ENCODE data around the gene ACTN1.

Gene ACTN1

DNA sequence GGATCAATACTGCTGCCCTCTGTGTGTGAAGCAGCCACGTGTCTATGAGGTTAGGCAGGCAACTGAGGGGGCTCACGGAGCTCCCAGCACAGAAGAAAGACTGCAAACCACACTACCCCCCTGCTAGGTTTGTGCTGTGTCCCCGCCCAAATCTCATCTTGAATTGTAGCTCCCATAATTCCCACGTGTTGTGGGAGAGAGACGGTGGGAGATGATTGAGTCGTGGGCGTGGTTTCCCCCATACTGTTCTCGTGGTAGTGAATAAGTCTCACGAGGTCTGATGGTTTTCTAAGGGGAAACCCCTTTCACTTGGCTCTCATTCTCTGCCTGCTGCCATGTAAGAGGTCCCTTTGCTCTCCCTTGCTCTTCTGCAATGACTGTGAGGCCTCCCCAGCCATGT is 68.6 kb downstream of the ACTN1 start:
- TF ChIP-seq, protein P1, sequence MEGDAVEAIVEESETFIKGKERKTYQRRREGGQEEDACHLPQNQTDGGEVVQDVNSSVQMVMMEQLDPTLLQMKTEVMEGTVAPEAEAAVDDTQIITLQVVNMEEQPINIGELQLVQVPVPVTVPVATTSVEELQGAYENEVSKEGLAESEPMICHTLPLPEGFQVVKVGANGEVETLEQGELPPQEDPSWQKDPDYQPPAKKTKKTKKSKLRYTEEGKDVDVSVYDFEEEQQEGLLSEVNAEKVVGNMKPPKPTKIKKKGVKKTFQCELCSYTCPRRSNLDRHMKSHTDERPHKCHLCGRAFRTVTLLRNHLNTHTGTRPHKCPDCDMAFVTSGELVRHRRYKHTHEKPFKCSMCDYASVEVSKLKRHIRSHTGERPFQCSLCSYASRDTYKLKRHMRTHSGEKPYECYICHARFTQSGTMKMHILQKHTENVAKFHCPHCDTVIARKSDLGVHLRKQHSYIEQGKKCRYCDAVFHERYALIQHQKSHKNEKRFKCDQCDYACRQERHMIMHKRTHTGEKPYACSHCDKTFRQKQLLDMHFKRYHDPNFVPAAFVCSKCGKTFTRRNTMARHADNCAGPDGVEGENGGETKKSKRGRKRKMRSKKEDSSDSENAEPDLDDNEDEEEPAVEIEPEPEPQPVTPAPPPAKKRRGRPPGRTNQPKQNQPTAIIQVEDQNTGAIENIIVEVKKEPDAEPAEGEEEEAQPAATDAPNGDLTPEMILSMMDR (IDR thresholded peaks at IDR 0.05; ENCODE audit: extremely low read depth, missing control alignments) = no peak

DNA sequence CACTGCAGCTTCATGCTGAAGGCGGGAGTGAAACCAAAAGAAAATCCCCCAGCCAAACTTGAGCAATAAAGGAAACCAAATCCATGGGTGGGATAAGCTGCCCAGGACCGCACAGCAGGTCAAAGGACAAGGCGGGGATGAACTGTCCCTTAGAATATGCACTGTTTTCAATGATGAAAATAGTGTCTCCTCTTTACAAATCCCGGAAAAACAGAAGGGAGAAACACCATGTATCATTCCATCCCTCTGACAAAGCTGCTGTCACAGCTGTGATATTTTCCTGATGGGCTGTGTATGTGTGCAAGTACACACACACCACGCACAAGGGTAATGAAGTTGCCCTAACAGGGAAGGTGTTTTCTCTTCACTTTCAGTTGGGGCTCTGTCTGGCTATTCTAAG is 70.3 kb downstream of the ACTN1 start:
- DNase-seq (ENCODE audit: low spot score) = no peak
- TF ChIP-seq, protein P1 (IDR thresholded peaks at IDR 0.05; ENCODE audit: extremely low read depth, missing control alignments) = no peak

More for the DNA sequence above, 68.6 kb downstream of the ACTN1 start:
- DNase-seq (ENCODE audit: low spot score) = no peak

DNA sequence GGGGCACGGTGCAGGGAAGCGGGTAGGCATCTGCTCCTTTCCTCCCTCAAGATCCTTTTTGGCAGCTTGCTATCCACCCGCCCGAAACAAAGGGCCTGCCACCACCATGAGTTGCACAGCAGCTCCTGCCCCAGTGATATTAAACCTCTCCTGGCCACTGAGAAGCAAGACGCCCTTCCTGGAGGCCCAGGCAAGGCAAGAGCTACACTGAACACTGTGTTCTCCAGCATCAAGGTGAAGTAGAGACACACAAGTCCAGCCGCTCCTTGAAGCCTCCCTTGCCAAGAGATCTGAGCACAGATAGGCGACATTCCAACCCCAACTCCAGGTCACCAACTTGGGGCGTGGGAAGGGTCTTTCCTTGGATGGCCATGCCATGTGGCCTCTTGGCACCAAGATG is 70.9 kb downstream of the ACTN1 start:
- TF ChIP-seq, protein P1 (IDR thresholded peaks at IDR 0.05; ENCODE audit: extremely low read depth, missing control alignments) = no peak
- no peak for DNase-seq (ENCODE audit: low spot score)

GRCh38 chr14:68906439-68906838 is 72.7 kb downstream of the ACTN1 start:
- TF ChIP-seq, protein P1 (IDR thresholded peaks at IDR 0.05; ENCODE audit: extremely low read depth, missing control alignments) = no peak
- DNase-seq (ENCODE audit: low spot score) = no peak

- no peak for DNase-seq (ENCODE audit: low spot score)
- TF ChIP-seq, protein P1 (IDR thresholded peaks at IDR 0.05; ENCODE audit: extremely low read depth, missing control alignments) = no peak
These were observed 73.8 kb downstream of the ACTN1 start for GRCh38 chr14:68905107-68905895.

DNA sequence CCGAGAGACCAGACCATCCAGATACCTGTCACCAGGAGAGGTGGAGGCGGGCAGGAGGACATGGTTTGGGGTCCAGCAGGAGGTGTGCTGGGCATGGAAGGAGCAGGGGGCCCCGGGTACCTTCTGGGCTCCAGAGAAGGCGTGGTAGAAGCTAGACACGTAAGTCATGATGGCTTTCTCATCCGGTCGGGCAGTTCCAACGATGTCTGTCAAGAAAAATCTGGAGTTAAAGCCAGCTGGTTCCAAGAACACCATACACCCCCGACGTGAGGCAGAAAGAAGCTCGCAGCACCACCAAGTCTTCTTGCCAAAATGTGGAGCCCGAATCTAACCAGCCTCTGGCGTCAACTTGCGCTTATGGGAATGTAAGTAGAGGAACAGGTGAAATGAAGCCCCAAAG is 76.7 kb downstream of the ACTN1 start:
- no peak for DNase-seq (ENCODE audit: low spot score)
- TF ChIP-seq, protein P1 (IDR thresholded peaks at IDR 0.05; ENCODE audit: extremely low read depth, missing control alignments) = no peak

GRCh38 chr14:68899033-68899603 is 80.0 kb downstream of the ACTN1 start:
- DNase-seq (ENCODE audit: low spot score) = no peak
- TF ChIP-seq, protein P1 (IDR thresholded peaks at IDR 0.05; ENCODE audit: extremely low read depth, missing control alignments) = no peak

Data from GM20000 (cell line).